Activated CD8-positive, alpha-beta memory T cell treated with anti-CD3 and anti-CD28 coated beads, Interleukin-2, amount 50 U/mL, for 1 hour (primary cell): ENCODE data around the gene UQCC2.
A peak's percentile ranks its signal among the peaks of the same experiment; 100 is the strongest.

ENCODE experiments used
- DNase-seq: peaks from one replicate; pipeline ENCODE4 v3.0.0-alpha.2; 2020; ENCODE audit errors: extremely low read depth

Gene UQCC2

GRCh38 chr6:33744001-33744848, 32.7 kb upstream of the UQCC2 start:
- peak; percentile 34 for DNase-seq

GRCh38 chr6:33742837-33743236, 31.3 kb upstream of the UQCC2 start:
- no peak for DNase-seq

DNA sequence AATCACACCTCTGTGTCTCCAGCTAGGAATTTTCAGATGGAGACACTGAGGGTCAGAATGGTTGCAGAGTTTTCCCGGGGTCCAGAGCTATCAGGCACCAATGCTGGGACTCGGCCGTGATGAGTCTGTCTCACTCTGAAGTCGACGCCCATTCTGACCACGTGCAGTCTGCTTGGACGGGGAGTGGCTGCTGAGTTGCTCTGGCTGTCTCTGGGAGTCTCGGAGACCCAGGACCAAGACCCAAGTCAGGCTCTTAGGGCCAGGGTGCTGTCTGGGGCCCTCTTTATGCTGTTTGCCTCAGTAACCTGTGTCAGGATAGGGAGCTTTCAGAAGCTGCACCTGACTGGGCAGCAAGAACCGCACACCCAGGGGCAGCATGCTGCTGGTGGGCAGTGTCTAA, 30.6 kb upstream of the UQCC2 start:
- DNase-seq: no peak

DNA sequence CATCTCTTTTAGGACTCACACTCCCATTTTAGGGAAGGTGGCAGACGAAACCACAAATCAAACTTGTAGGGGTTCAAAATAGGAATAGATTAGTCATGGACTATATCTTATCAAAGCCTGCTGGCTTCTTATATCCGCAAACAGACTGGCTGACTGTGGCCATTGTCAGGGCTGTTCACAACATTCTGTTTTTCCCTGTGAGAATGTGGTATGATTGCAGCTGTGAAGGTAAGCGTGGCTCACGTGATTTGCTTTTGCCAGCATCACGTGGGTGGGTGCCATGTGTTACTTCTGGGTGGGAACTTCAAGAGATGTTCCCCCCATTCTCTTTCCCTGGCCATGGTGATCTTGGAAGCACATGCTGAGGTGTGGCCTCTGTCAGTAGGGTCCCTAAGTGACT, 29.3 kb upstream of the UQCC2 start:
- no peak for DNase-seq

DNA sequence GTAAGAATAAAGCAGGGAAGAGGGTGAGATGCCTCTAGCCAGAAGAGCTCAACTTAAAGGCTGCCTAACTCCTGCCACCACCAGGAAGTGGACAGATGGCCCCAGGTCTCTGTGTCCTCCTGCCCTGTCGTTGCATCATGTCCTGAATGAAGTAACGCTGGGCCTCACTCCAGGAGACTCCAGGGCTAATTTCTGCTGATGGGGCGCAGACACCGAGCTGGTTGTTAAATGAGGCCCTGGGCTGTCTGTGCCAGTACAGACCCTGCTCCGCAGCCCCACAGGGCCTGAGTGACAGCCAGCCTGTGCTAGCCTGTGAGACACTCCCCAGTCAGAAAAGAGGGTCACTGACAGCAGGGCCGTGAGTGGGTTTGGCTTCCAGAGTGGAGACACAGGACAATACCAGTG, 28.7 kb upstream of the UQCC2 start:
- no peak for DNase-seq

GRCh38 chr6:33739571-33739970, 28.1 kb upstream of the UQCC2 start:
- DNase-seq: no peak

GRCh38 chr6:33738879-33739278, 27.4 kb upstream of the UQCC2 start:
- DNase-seq: no peak

DNA sequence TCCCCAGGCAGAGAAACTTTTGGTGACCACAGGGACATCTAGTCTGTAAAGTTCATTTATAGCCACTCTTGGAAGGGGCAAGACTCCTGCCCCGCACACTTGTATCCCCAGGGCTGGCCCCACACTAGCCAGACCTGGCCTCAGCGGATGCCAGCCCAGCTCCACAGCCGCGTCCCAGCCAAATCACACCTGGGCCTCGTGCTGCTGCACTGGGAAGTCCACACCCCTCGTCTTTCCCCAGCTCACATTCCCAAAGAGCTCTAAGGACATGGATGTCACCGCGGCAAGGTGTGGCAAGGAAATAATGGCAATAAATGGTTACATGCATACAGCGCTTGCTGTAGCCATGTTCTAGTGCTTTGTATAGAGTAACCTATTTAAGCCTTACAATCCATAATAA, 26.7 kb upstream of the UQCC2 start:
- DNase-seq: no peak

GRCh38 chr6:33737267-33738026, 25.9 kb upstream of the UQCC2 start:
- DNase-seq: no peak

- DNase-seq: no peak
Observed at GRCh38 chr6:33735216-33735615, 23.7 kb upstream of the UQCC2 start.

- no peak for DNase-seq
Observed at GRCh38 chr6:33733709-33734007, 22.2 kb upstream of the UQCC2 start.

- DNase-seq: no peak
Observed at GRCh38 chr6:33732817-33733708, 21.6 kb upstream of the UQCC2 start.

- DNase-seq: no peak
Observed at GRCh38 chr6:33732385-33732784, 20.9 kb upstream of the UQCC2 start.

- DNase-seq: no peak
Observed at GRCh38 chr6:33731751-33732282, 20.3 kb upstream of the UQCC2 start.

DNA sequence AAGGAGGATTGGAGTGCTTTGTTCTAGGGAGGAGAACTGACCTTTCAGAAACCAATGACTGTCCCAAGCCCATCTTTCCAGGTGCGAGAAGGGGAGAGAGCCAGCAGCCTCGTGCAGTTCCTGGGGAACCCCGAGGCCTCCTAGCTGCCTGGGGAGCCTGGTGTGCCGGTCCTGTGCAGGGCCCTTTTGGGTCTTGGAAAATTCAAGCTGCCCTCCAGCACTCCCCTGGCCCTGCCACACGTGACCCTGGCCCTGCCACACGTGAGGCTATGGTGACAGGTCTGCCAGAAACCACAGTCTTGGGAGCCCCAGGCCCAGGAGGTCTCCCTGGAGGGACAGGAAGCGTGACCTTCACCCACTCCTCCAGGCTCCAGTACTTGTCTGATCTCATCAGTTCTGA, 19.5 kb upstream of the UQCC2 start:
- DNase-seq: no peak

- no peak for DNase-seq
Observed at GRCh38 chr6:33730611-33731010, 19.1 kb upstream of the UQCC2 start.

DNA sequence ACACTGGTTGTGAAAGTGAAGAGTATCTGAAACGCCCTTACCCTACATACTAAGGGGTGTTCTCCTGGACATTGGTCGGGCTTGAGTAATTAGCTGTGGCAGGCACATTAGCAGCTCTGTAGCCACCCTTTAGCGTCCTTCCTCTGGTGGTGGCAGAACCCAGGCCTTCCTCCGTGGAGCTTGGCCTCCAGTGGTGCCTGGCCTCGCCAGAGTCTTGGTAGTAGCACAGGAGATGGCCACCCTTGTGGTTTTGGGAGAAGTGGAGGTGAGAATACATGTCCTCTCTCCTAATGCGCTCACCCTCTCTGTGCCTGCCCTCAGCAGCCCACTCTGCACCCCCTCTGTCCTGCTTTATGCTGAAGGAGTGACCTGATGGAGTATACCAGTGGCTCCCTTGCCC, 17.6 kb upstream of the UQCC2 start:
- DNase-seq: no peak

DNA sequence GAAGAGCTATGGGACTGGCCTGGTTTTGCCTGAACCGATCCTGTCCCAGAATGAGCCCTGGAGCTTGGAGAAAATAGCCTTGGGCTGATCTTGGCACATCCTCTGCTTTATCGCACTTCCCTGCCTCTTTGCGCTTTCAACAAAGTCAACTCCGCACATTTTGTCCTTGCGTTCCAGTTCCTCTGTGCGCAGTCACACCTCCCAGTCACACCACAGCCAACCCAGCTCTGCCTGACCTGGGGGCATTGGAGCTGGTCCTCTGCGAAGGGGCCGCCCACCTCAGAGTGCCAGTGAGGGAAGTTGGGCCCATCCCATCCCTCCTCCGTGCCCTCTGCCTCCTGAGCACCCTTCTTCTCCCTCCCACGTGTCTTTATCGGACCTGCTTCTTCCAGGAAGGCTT, 16.9 kb upstream of the UQCC2 start:
- DNase-seq: no peak

- DNase-seq: no peak
Observed at GRCh38 chr6:33727932-33728331, 16.4 kb upstream of the UQCC2 start.

DNA sequence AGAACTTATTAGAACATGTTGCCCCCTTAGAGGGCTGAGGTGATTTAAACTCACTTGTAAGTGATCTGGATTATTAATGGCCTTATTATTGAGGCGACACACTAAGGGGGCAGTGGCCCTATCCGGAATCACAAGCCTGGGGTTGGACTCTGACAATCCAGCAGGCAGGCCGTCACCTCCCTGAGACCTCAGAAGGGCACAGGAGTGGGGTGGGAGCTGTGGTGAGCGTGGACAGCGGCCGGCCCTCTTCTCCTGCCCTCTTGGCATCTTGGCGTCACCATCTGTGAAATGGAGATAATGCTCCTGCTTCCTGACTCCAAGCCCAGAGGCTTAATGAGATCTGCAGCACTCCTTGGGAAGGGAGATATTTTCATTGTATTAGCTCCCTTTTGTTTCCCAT, 15.6 kb upstream of the UQCC2 start:
- no peak for DNase-seq

DNA sequence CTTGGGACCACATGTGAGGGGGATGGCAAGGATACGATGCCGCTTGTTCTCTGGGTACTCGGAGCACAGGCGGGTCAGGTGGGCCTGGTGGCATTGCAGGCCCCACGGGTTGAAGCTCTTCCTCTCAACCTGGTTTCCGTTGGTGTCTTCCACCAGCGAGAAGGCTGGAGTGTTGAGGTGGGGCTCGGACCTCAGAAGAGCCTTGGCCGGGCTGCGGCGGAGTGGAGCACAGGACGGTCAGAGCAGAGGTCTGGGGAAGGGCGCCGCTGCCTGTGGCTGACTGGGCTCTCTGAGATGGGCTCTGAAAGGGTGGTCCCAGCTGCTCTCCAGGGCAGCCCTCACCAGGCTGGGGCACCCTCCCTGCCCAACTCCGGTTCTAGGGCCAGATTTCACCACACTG, 15.2 kb upstream of the UQCC2 start:
- DNase-seq: no peak
